Activated CD8-positive, alpha-beta T cell treated with anti-CD3 and anti-CD28 coated beads for 36 hours (primary cell): ENCODE measurements around the gene CACNA2D2. TPM values are rescaled to one million over a fixed set of nuclear protein-coding genes. Genes with fewer than 3 reads are reported as not detected.
A peak's percentile ranks its signal among the peaks of the same experiment; 100 is the strongest.

ENCODE experiments used
- ATAC-seq: fragments of 200-7000 bp; cut with Tn5 transposase; one replicate; pipeline ENCODE4 v1.10.0; 2021; ENCODE audit warnings: mild to moderate bottlenecking, moderate library complexity
- CTCF ChIA-PET: fragments of 350-600 bp; sonication (Branson Sonifier 250); formaldehyde crosslinking; loops from one replicate; lab custom pipeline; 2021; ENCODE audit warnings: antibody characterized with exemption; lab: Charles Lee
- POLR2A ChIA-PET: fragments of 350-600 bp; sonication (Branson Sonifier 250); formaldehyde crosslinking; loops from one replicate; lab custom pipeline; 2021; ENCODE audit warnings: antibody characterized with exemption; lab: Charles Lee
- DNase-seq: peaks from one replicate; pipeline ENCODE4 v3.0.0-alpha.2; 2020
- H3K27ac Mint-ChIP-seq: one replicate; pipeline ENCODE4 v1.8.0; 2021; ENCODE audit warnings: mild to moderate bottlenecking, mixed read lengths
- H3K27me3 Mint-ChIP-seq: one replicate; pipeline ENCODE4 v1.8.0; 2021; ENCODE audit warnings: mixed read lengths
- H3K36me3 Mint-ChIP-seq: one replicate; pipeline ENCODE4 v1.8.0; 2021; ENCODE audit warnings: low read depth, mixed read lengths
- H3K4me1 Mint-ChIP-seq: one replicate; pipeline ENCODE4 v1.8.0; 2021; ENCODE audit warnings: low read depth, mixed read lengths
- H3K4me3 Mint-ChIP-seq: one replicate; pipeline ENCODE4 v1.8.0; 2021; ENCODE audit warnings: mild to moderate bottlenecking, moderate library complexity, mixed read lengths
- H3K9me3 Mint-ChIP-seq: one replicate; pipeline ENCODE4 v1.8.0; 2021; ENCODE audit warnings: mixed read lengths
- intact Hi-C: fragments of 100-400 bp; cut with micrococcal nuclease; formaldehyde crosslinking; loops from one replicate; pipeline ENCODE4 v1.10.0; 2022
- total RNA-seq, 2 experiments: library from RNA; stranded (reverse); gene quantifications; one replicate each; pipeline ENCODE4 v1.2.3, GENCODE V29; 2021
- TF ChIP-seq, protein P1 (sequence below): fragments of 200-600 bp; IDR thresholded peaks from one replicate; pipeline ENCODE4 v1.8.0; 2022; ENCODE audit warnings: antibody characterized with exemption, mild to moderate bottlenecking

The CACNA2D2 gene
- total RNA-seq, 2 experiments from 2014 or later = 1.6 to 2.1 TPM

DNA sequence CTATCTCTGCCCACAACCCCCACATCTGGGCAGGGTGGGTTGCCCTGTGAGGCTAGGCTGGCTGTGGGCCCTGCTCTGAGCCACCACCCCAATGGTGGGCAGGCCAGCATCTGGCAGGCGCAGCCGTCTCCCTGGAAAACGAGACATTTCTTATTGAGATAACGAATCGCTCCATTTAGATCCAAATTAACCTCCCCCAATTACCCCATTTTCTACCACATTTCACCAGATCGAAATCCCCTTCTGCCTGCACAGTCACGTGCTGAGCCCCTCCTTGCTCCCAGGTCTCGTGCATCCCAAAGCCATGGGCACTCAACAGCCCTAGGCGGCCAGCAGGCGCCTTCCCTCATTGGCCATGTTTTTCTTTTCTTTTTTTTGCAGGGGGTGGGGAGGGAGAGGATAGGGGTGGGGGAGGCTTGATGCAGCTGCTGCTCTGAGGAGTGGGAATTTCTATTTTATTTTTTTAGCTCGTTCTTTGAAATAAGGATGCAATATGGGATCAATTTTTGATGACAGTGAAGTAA lies 91.1 kb downstream of the CACNA2D2 start:
- ChIA-PET POLR2A (interaction anchor here (1.6 kb wide), 1 partner anchor 62 kb away, joined by 4 read pairs; the partner anchor contains the start of genes CYB561D2 and NPRL2), CTCF (no interaction called here)
- intact Hi-C loops = no loop called here
- H3K27ac Mint-ChIP-seq = no peak overlapping the region
- H3K4me3 Mint-ChIP-seq = no peak overlapping the region
- TF ChIP-seq, protein P1, sequence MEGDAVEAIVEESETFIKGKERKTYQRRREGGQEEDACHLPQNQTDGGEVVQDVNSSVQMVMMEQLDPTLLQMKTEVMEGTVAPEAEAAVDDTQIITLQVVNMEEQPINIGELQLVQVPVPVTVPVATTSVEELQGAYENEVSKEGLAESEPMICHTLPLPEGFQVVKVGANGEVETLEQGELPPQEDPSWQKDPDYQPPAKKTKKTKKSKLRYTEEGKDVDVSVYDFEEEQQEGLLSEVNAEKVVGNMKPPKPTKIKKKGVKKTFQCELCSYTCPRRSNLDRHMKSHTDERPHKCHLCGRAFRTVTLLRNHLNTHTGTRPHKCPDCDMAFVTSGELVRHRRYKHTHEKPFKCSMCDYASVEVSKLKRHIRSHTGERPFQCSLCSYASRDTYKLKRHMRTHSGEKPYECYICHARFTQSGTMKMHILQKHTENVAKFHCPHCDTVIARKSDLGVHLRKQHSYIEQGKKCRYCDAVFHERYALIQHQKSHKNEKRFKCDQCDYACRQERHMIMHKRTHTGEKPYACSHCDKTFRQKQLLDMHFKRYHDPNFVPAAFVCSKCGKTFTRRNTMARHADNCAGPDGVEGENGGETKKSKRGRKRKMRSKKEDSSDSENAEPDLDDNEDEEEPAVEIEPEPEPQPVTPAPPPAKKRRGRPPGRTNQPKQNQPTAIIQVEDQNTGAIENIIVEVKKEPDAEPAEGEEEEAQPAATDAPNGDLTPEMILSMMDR = no peak
- no peaks in the 10 kb centered on the region for H3K27me3 Mint-ChIP-seq
- no peak for ATAC-seq
- no peaks in the 10 kb centered on the region for H3K9me3 Mint-ChIP-seq
- H3K36me3 Mint-ChIP-seq = no peaks in the 10 kb centered on the region
- H3K4me1 Mint-ChIP-seq = peaks cover 11% of the 10 kb centered on the region
- DNase-seq = no peak

DNA sequence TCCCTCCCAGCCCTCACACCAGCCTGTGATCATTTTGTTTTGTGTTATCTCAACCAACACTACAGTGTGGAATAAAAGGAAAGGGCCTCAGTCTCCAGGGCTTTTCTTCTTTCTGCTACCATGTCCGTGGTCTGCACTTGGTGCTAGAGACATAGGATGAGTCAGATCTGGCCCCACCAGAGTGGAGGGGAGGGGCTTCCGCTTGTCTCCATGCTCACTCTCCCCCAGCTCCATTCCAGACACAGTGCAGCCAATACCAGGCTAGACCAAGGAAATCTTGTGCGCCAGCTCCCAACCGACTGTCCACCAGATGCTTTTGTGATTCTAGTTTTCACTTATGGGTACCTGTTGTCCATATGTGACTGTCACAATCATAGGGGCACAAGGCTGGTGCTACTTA lies 92.2 kb downstream of the CACNA2D2 start:
- CTCF ChIA-PET = interaction anchor here (1.0 kb wide), 1 partner anchor 131 kb away, joined by 3 read pairs; no protein-coding TSS in a partner anchor
- Mint-ChIP-seq H3K4me3 (no peak overlapping the region), H3K27me3 (no peaks in the 10 kb centered on the region), H3K36me3 (no peaks in the 10 kb centered on the region), H3K9me3 (no peaks in the 10 kb centered on the region), H3K27ac (no peak overlapping the region), H3K4me1 (peaks cover 11% of the 10 kb centered on the region)
- TF ChIP-seq, protein P1 = no peak
- intact Hi-C loops = no loop called here
- ATAC-seq (peak; percentile 28), DNase-seq (no peak)
- POLR2A ChIA-PET = interaction anchor here (0.6 to 1.6 kb wide), 2 partner anchors 16 to 61 kb away, joined by 3 to 4 read pairs; partner anchors contain the start of genes CYB561D2 and NPRL2

DNA sequence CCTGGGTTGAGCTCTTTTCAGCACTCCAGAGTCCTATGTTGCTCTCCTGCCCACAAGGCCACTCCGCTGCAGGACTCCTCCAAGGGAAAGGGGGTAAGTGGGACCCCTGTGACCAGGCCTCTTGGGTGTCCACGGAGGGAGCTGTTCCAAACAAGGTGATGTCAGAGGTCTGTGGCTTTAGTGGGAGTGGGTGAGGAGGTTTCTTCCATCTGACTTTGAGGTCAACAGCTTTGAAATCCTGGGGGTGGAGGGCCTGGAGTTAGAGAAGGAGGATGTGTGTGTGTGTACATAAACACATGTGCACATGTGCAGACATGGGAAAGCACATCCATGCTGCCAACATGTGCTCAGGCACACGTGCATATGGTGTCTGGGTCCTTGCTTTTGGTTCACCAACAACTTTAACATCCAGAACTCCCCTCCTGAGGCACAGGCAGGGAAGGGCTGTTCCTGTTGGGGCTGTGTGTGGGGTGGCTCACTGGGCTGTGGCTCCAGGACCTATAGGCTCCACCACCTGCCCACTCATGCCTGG lies 92.8 kb downstream of the CACNA2D2 start:
- Mint-ChIP-seq H3K4me1 (peaks cover 11% of the 10 kb centered on the region), H3K27ac (no peak overlapping the region), H3K4me3 (no peak overlapping the region), H3K36me3 (no peaks in the 10 kb centered on the region), H3K9me3 (no peaks in the 10 kb centered on the region), H3K27me3 (no peaks in the 10 kb centered on the region)
- DNase-seq (no peak), ATAC-seq (peak; percentile 25)
- TF ChIP-seq, protein P1 = no peak
- POLR2A ChIA-PET = interaction anchor here (1.6 kb wide), 1 partner anchor 60 kb away, joined by 4 read pairs; the partner anchor contains the start of genes CYB561D2 and NPRL2
- intact Hi-C loops = no loop called here
- CTCF ChIA-PET = interaction anchor here (1.0 kb wide), 1 partner anchor 132 kb away, joined by 3 read pairs; no protein-coding TSS in a partner anchor

DNA sequence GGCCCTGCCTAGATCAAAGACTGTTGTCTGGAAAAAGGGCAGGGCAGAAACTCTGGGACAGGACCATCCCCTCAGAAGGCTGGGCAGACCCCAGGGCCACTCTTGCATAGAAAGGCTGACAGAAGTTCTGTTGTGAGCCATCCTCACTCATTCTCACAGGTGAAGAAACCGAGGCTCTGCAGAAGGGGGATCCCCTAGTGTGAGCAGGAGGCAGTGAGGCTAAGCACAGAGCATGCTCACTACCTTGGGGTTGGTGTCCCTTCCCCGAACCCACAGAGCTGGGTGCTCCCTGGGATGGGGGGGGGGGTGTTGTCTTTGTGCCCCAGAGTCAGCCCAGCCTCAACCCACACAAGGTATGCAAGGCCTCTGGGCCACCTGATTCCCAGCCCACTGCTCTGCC lies 93.2 kb downstream of the CACNA2D2 start:
- peaks cover 10% of the 10 kb centered on the region for H3K4me1 Mint-ChIP-seq
- ATAC-seq (peak; percentile 50), DNase-seq (no peak)
- intact Hi-C loops = no loop called here
- no peaks in the 10 kb centered on the region for H3K36me3 Mint-ChIP-seq
- H3K27ac Mint-ChIP-seq = no peak overlapping the region
- ChIA-PET CTCF (interaction anchor here (1.0 kb wide), 1 partner anchor 132 kb away, joined by 3 read pairs; no protein-coding TSS in a partner anchor), POLR2A (no interaction called here)
- no peak overlapping the region for H3K4me3 Mint-ChIP-seq
- H3K9me3 Mint-ChIP-seq = no peaks in the 10 kb centered on the region
- H3K27me3 Mint-ChIP-seq = no peaks in the 10 kb centered on the region
- TF ChIP-seq, protein P1 = no peak

DNA sequence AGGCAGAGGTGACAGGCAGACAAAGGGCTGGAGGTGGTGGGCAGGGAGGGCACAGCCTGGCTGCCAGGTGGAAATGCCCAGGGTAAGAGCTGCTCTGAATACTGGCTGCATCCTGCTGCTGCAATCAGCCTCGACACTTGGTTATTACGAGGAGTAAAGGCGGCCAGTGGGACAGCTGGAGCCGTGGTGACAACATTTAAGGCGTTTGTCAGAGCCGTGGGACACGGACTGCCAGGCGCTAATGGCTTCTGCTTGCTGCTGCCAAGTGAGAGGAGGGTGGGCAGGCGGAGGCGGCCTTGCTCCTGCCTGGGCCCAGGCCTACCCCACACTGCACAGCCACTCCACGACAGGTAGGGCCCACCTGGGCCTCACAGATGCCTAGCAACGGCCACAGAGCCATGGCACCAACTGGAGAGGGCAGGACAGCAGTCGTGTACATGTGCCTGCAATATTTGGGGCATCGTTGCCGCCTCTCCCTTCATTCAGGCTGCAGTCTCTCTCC lies 94.9 kb downstream of the CACNA2D2 start:
- ChIA-PET POLR2A (no interaction called here), CTCF (no interaction called here)
- H3K27me3 Mint-ChIP-seq = no peaks in the 10 kb centered on the region
- H3K4me3 Mint-ChIP-seq = no peak overlapping the region
- intact Hi-C loops = no loop called here
- no peaks in the 10 kb centered on the region for H3K36me3 Mint-ChIP-seq
- TF ChIP-seq, protein P1 = no peak
- H3K4me1 Mint-ChIP-seq = peaks cover 10% of the 10 kb centered on the region
- H3K27ac Mint-ChIP-seq = no peak overlapping the region
- DNase-seq (no peak), ATAC-seq (no peak)
- no peaks in the 10 kb centered on the region for H3K9me3 Mint-ChIP-seq
